ENCODE measurements around the gene MPHOSPH8. TPM values are rescaled to one million over a fixed set of nuclear protein-coding genes. Genes with fewer than 3 reads are reported as not detected.

Gene MPHOSPH8
- total RNA-seq, result 9.7 and 18.7 TPM in 2 replicates

- Histone ChIP-seq H3K36me3 (ENCODE audit: control insufficient read depth, insufficient read depth, low read length) (no peaks in the 10 kb centered on the region), H3K4me3 (ENCODE audit: low read depth, low read length) (peak within 1 kb of the TSS; percentile 56), H3K27me3 (ENCODE audit: control insufficient read depth, insufficient read depth, low read length) (no peaks in the 10 kb centered on the region)
- DNase-seq (ENCODE audit: low read depth) (peak; percentile 82), FAIRE-seq (no peak)
- TF ChIP-seq CTCF (IDR thresholded peaks at IDR 0.05; ENCODE audit: insufficient read depth, low read length, severe bottlenecking), result no peak
Observed at GRCh38 chr13:19633479-19634255, at the start of gene MPHOSPH8. Gene MPHOSPH8 (plus strand): TSS chr13:19633659. CDS start chr13:19633749, 90 bp downstream.

GRCh38 chr13:19586904-19587634 lies 46.4 kb upstream of the MPHOSPH8 start:
- no peak for TF ChIP-seq CTCF (IDR thresholded peaks at IDR 0.05; ENCODE audit: insufficient read depth, low read length, severe bottlenecking)
- Histone ChIP-seq H3K36me3 (ENCODE audit: control insufficient read depth, insufficient read depth, low read length) (no peaks in the 10 kb centered on the region), H3K4me3 (ENCODE audit: low read depth, low read length) (no peak overlapping the region), H3K27me3 (ENCODE audit: control insufficient read depth, insufficient read depth, low read length) (no peaks in the 10 kb centered on the region)
- DNase-seq (ENCODE audit: low read depth) (no peak), FAIRE-seq (no peak)

GRCh38 chr13:19587635-19588300 lies 45.7 kb upstream of the MPHOSPH8 start:
- H3K36me3 ChIP-seq (ENCODE audit: control insufficient read depth, insufficient read depth, low read length), result no peaks in the 10 kb centered on the region
- peak; percentile 36 for DNase-seq (ENCODE audit: low read depth)
- H3K4me3 ChIP-seq (ENCODE audit: low read depth, low read length), result no peak overlapping the region
- no peaks in the 10 kb centered on the region for H3K27me3 ChIP-seq (ENCODE audit: control insufficient read depth, insufficient read depth, low read length)
- FAIRE-seq, result peak; percentile 92
- TF ChIP-seq CTCF (IDR thresholded peaks at IDR 0.05; ENCODE audit: insufficient read depth, low read length, severe bottlenecking), result peak; percentile 45

- no peaks in the 10 kb centered on the region for H3K36me3 ChIP-seq (ENCODE audit: control insufficient read depth, insufficient read depth, low read length)
- H3K4me3 ChIP-seq (ENCODE audit: low read depth, low read length), result no peak overlapping the region
- DNase-seq (ENCODE audit: low read depth) (no peak), FAIRE-seq (no peak)
- TF ChIP-seq CTCF (IDR thresholded peaks at IDR 0.05; ENCODE audit: insufficient read depth, low read length, severe bottlenecking), result no peak
- no peaks in the 10 kb centered on the region for H3K27me3 ChIP-seq (ENCODE audit: control insufficient read depth, insufficient read depth, low read length)
Observed at GRCh38 chr13:19589312-19589711, 44.1 kb upstream of the MPHOSPH8 start.

- Histone ChIP-seq H3K27me3 (ENCODE audit: control insufficient read depth, insufficient read depth, low read length) (no peaks in the 10 kb centered on the region), H3K36me3 (ENCODE audit: control insufficient read depth, insufficient read depth, low read length) (no peaks in the 10 kb centered on the region), H3K4me3 (ENCODE audit: low read depth, low read length) (no peak overlapping the region)
- DNase-seq (ENCODE audit: low read depth) (no peak), FAIRE-seq (no peak)
- no peak for TF ChIP-seq CTCF (IDR thresholded peaks at IDR 0.05; ENCODE audit: insufficient read depth, low read length, severe bottlenecking)
Observed at GRCh38 chr13:19590423-19590822, 43.0 kb upstream of the MPHOSPH8 start.

Data from bronchial epithelial cell (primary cell).